NCI-H146 (cell line): ENCODE results near the gene AIP.
"Not testable (repeated sequence)": the region's sequence is repeated elsewhere in the genome, so short reads cannot be mapped to it uniquely, and the experiment has no call there.

Experiments used
- DNase-seq: peaks from one replicate; lab custom pipeline; 2025; lab: John Stamatoyannopoulos, UW

The AIP gene

DNA sequence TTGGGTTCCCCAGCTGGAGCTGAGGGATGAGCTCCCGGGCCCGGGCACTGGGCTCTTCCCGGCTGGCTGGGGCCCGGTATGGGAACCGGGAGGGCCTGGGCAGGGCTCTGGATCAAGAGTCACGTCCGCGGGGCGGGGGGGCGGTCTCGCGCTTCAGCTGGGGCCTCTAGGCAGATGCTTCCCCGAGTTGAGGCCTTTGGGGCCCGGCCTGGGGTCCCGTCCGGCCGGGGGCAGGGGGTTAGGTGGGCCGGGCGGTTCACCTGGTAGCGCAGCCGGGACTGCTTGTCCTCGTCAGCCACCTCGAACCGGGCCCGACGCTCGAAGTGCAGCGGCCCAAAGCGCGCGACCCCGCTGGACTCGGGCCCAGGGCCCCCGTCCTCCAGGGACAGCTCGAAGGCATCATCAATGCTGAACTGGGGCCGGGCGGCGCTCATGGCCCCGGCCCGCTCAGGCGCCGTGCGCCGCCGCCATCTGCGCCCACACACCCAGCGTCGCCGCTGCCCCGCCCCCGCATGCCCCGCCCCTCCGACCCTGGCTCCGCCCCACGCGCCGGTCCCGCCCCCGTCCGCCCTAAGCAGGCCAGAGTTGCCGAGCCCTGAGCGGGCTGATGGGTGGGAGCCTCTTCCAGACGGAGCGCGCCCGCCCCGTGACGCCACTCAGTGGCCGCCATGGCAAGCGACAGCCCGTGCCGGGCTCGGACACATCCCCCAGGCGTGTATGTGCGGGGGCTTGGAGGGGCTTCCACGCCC lies 13.9 kb upstream of the AIP start, which contains the start of gene TMEM134:
TSS of gene TMEM134 (minus strand) at position 493 of the 749 bp plus-strand sequence. CDS start at position 434, 59 bp downstream.
- peak; percentile 97 for DNase-seq

DNA sequence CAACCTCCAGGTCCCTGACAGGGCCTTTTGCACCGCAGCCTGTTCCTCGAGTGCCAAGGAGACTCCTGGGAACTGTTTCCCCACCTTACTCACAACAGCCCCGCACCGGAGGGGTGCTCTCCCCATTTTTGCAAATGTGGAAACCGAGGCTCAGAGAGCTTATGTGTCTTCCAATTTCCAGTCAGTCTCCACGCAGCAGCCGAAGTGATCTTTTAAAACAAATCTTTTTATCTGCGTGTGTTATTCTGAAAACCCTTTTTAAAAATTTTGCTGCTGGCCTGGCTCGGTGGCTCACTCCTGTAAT lies 13.4 kb upstream of the AIP start:
- no peak for DNase-seq

DNA sequence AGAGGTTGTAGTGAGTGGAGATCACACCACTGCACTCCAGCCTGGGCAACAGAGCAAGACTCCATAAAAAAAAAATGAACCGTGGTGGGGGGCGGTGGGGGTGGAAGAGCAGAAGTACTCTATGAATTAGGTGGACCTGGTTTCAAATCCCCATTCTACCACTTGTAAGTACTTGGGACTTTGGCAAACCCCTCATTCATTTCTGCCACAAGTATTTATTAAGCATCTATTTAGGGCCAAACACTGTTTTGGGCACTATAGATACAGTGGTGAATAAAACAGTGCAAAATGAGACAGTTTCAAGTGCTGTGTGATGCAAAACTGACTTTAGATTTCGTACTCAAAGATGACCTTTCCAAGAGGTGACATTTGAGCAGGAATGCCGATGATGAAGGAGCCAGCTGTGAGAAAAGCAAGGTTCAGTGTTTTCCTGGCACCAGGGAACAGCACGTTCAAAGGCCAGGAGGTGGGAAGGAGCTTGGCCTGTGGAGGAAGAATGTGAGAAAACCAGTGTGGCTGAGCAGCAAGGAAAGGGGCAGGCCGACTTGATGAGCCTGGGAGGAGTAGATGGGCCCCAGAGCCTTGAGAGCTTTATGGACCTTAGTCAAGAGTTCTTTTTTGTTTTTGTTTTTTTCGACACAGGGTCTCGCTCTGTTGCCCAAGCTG lies 12.4 kb upstream of the AIP start:
- no peak for DNase-seq

DNA sequence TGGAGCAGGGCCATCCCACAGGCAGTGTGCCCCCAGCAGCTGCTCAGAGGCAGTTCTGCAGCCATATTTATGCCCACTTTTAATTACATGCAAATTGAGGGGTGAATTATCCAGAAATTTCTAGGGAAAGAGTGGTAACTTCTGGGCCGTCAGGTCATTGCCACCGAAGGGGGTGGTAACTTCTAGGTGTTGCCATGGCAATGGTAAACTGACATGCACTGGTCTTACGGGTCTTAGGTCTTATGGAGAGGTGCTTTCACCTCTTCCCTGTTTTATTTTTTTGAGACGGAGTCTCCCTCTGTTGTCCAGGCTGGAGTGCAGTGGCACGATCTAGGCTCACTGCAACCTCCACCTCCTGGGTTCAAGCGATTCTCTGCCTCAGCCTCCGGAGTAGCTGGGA lies 9.9 kb upstream of the AIP start:
- no peak for DNase-seq

DNA sequence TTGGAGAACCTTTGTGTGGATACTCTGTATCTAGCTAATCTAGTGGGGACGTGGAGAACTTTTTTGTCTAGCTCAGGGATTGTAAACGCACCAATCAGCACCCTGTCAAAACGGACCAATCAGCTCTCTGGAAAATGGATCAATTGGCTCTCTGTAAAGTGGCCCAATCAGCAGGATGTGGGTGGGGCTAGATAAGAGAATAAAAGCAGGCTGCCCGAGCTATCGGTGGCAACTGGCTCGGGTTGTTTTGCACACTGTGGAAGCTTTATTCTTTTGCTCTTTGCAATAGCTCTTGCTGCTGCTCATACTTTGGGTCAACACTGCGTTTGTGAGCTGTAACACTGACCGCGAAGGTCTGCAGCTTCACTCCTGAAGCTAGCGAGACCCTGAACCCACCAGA lies 6.1 kb upstream of the AIP start:
- not testable (repeated sequence) for DNase-seq

DNA sequence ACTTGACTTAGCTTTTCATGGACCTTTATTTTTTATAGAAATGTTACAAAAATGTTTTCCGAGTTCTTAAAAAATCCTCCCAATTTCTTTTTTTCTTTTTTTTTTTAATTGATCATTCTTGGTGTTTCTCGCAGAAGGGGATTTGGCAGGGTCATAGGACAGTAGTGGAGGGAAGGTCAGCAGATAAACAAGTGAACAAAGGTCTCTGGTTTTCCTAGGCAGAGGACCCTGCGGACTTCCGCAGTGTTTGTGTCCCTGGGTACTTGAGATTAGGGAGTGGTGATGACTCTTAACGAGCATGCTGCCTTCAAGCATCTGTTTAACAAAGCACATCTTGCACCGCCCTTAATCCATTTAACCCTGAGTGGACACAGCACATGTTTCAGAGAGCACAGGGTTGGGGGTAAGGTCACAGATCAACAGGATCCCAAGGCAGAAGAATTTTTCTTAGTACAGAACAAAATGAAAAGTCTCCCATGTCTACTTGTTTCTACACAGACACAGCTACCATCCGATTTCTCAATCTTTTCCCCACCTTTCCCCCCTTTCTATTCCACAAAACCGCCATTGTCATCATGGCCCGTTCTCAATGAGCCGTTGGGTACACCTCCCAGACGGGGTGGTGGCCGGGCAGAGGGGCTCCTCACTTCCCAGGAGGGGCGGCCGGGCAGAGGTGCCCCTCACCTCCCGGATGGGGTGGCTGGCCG lies 5.3 kb upstream of the AIP start:
- not testable (repeated sequence) for DNase-seq

DNA sequence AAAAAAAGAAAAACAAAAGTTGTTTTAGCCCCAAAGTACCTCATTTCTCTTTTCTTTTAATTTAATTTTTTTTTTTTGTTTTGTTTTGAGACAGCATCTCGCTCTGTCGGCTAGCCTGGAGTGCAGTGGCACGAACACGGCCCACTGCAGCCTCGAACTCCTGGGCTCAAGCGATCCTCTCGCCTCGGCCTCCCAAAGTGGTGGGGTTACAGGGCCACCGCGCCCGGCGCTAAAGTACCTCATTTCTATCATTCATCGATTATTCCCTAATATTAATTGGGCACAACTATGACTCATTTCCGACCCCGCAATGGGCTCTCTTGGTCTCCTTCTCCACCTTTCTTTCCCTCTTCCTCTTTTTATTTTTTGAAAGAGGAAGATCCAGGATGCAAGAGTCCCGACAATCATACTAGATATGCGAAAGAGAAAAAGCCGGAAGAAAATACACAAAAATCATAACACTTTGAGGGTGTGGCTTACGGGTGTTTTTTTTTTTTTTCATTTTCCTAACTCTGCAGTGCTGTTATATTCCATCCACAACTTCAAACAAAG lies 475 bp upstream of the AIP start:
- DNase-seq: no peak

DNA sequence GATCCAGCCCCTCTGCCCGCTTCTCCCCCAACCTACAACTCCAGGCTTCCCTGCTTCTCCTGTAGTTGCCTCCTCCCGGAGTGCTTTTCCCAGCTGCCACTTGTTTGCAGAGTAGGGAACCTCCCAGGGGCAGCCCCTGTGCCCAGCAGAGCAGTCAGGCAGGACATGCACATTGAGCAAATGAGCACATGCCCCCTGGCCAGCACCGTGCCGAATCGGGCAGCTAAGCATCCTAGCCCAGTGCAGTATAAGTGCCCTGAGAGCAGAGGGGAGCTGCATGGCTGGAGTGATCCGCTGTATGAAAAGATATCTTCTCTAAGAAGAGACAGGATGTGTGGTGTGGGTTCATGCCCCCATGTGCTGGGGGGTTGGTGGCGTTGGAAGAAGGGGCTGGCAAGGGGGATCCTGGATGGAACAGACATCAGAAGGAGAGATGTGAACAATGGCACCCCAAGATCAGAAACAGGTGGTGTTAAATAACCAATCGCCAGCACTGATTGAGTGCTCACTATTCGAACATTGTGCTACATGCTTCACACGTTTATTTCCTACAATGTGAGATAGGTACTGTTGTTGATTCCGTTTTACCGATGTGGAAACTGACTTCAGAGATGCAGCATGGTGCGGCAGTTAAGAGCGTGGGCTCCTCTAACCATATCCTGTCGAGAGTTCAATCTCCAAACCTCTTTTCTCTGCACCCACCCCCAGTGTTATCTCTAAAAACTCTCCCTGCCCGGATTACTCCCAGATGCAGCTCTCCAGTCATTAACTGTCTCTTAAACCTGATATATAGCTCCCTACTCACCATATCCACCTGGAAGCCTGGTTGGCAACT lies 1.2 kb downstream of the AIP start:
- DNase-seq: peak; percentile 27

DNA sequence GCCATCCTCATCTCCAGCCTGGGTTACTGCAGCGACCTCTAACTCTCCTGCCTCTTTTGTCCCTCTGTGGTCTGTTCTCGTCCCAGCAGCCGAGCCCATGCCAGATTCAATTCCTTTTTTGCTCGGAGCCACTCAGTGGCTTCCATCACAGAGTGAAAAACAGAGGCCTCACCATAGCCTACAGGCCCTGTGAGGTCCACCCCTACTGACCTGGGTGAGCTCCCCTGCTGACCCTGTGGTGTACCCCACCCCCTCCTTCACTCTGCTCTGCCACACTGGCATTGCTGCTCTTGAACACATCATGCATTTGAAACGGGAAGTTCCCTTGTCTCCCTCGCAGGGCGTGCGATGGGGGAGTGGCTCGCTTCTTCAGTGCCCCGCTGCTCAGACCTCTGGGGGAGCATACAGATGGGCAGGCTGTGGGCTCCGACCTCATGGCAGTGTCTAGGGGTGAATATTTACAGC lies 2.1 kb downstream of the AIP start:
- DNase-seq: no peak

DNA sequence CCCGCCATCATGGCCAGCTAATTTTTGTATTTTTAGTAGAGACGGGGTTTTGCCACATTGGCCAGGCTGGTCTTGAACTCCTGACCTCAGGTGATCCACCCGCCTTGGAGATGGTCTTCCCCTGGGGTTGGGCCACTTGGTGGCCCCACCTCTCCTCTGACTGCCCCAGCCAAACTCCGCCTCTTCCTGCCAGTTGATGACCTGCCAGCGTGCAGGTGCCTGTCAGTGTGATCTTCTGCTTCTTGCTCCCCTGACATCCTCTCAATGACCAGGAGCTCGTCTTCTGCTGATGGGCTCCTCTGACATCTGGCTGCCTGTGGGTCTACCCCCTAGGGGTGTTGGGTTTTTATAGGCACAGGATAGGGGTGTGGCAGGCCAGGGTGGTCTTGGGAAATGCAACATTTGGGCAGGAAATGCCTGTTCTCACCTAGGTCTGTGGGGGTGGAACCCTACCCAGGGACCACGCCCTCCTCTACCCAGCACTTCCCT lies 3.1 kb downstream of the AIP start:
- not testable (repeated sequence) for DNase-seq

DNA sequence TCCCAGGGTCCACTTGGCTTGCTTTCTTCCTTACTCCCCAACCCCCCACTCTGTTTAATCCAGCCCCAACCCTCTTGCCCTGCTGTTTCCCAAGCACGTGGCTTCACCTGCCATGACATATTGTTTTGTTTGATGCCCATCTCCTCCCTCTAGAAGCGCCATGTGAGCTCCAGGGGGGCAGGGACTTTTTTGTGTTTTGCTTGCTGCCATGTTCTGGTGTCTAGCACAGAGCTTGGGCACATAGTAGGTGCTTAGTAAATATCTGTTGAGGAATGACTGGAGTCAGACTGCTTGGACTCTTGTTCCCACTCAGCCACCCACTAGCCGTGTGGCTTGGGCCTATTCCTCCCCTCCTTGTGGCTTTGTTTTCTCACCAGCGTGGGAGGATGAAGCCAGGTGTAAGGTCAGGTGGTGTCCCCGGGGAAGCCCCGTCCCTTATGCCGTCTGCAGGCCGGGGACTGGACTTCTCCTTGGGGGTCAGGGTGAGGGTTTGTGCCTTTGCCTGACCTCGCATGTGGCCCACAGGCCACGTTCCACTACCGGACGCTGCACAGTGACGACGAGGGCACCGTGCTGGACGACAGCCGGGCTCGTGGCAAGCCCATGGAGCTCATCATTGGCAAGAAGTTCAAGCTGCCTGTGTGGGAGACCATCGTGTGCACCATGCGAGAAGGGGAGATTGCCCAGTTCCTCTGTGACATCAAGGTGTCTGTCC lies 3.8 kb downstream of the AIP start:
- no peak for DNase-seq

DNA sequence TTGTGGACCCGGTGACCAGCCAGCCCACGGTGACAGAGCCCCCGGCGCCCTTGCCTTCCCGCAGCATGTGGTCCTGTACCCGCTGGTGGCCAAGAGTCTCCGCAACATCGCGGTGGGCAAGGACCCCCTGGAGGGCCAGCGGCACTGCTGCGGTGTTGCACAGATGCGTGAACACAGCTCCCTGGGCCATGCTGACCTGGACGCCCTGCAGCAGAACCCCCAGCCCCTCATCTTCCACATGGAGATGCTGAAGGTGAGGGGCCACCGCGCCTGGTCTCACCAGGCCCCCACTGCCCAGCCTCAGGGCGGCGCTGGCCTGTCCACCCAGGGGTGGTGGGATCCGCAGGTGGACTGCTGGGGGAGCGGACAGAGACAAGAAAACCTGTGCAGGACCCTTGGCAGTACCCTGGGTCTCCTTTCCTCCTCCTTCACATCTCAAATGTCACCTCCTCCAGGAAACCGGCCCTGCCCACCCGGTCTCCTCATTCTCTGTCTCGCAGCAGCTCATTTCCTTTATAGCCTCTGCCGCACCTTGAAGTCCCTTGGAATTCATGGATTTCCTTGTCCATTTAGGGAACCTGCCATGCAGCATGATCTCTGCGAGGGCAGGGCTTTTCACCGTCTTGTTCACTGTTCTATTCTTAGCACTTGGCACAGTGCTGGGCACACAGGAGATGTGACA lies 6.5 kb downstream of the AIP start:
- no peak for DNase-seq

DNA sequence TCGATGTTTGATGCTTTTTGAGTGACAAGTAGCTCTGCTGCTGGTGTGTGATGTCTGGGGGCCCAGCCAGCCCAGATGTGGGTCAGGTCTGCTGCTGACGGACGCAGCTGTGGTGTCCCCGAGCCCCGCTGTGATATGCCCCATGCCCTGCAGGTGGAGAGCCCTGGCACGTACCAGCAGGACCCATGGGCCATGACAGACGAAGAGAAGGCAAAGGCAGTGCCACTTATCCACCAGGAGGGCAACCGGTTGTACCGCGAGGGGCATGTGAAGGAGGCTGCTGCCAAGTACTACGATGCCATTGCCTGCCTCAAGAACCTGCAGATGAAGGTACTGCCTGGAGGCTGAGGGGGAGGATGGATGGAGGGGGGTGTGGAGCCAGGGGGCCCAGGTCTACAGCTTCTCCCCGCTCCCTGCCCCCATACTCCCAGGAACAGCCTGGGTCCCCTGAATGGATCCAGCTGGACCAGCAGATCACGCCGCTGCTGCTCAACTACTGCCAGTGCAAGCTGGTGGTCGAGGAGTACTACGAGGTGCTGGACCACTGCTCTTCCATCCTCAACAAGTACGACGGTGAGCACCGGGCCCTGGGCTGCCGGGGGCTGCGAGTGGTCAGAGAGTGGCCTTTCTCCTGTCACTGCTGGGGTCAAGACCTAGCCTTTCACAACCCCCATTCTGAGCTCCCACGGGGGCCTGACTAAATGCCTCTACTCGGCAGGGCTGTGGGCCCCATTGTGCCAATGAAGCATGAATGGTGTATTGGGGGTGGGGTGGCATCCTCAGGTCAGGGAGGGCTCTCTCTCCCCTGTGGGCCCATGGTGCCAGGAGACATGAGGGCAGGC lies 7.3 kb downstream of the AIP start:
- no peak for DNase-seq

DNA sequence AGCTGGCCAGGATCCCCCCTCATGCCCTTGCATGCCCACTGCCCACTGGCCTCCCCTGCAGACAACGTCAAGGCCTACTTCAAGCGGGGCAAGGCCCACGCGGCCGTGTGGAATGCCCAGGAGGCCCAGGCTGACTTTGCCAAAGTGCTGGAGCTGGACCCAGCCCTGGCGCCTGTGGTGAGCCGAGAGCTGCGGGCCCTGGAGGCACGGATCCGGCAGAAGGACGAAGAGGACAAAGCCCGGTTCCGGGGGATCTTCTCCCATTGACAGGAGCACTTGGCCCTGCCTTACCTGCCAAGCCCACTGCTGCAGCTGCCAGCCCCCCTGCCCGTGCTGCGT lies 7.9 kb downstream of the AIP start:
- no peak for DNase-seq

DNA sequence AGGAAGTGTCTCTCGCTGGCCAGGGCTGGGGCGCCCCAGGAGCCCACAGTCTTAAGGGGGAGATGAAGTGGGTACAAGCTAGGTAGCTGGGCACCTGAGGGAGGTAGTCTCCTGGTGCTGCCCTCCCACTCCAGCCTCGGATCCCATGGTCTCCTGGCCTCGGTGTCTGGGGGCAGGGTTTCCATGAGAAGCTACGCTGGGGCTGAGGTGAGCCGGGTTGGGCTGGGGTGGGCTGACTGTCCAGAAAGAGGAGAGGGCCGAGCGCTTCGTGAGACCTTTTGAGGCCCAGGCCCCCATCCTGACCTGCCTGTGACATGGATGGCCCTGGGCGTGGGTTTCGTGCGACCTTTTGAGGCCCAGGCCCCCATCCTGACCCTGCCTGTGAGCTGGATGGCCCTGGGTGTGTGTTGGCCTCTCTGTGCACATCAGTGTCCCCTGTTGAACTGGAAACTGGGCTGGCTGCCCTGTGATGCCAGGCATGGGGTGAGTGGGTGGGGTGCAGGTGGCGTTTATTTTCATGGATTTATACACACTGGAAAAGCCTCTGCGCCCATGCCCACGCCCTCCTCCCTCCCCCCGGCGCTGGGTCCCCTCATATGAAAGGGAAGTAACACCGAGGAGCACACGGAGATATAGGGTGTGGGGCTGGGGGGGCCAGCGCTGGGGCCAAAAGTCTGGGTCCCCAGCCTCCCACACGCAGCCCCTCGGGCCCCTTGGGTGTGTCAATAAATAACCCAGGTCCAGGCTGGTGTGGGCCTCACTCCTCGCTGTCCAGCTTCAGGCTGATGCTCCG lies 8.6 kb downstream of the AIP start:
- no peak for DNase-seq

DNA sequence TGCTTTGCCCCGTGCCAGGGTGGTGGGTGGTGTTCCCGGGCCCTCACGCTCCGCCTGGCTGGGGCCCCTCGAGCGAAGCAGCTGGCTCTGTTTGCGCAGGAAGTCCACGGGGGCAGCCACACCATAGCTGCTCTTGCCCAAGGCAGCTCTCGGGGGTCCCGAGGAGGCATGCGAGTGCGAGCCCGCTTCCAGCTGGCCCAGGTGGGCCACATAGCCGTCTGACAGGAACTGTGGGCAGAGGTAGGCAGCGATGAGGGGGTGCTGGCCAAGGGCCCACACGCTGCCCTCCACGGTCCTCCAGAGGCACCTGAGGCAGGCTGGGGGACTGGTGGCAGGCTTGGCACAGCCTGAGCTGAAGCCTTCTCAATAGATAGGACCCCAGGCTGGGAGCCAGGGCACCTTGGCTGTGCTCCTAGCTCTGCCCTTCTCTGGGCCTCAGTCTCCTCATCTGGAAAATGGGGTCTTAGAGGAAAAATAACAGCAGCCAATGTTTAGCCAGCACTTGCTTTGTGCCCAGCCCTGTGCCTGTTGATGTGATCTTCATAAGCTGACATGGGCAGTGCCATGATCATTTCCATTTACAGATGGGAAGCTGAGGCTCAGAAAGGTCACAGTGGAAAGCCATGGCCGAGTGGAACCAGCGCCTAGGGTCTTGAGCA lies 9.4 kb downstream of the AIP start:
- DNase-seq: no peak

DNA sequence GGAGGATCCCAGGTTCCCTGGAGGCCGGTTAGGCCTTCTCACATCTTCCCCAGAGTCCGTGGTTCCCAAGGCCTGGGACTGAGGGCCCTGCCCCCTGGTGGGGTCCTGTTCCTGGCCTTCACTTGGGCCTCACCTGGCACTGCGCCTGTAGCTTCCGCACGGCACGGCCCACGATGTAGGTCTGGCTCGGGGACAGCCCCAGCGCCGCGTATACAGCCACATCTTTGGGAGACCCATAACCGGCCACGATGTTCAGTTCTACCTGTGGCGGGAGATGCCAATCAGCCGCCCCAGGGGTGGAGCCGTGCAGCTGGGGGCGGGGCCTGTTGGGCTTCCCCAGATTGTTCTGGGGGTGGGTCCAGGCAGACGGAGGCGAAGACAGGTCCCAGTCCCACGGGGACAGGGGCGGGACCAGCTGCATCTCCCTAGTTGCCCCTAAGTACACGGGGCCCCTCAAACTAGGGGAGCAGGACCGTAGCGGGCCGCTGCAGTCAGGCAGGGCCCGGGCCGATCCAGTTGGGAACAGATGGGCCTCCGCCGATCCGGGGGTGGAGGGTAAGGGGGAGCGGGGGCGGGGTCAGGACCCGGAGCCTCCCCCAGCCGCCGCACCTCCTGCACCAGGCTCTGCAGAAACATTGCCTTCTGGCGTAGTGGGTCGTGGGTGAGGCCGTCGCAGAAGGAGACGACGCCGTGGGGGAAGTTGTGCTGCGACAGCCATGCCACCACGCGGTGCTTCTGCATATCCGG lies 10.1 kb downstream of the AIP start:
- no peak for DNase-seq
